HG03025 (cell line): ENCODE results near the gene SERPINB12.
A peak's percentile ranks its signal among the peaks of the same experiment; 100 is the strongest.

Experiments
- ATAC-seq: cut with Tn5 transposase; IDR thresholded peaks from one replicate; pipeline ENCODE4 v1.9.1; 2021; ENCODE audit warnings: mild to moderate bottlenecking, moderate library complexity; ENCODE audit not compliant: unreplicated experiment, low FRiP score

Gene SERPINB12, protein sequence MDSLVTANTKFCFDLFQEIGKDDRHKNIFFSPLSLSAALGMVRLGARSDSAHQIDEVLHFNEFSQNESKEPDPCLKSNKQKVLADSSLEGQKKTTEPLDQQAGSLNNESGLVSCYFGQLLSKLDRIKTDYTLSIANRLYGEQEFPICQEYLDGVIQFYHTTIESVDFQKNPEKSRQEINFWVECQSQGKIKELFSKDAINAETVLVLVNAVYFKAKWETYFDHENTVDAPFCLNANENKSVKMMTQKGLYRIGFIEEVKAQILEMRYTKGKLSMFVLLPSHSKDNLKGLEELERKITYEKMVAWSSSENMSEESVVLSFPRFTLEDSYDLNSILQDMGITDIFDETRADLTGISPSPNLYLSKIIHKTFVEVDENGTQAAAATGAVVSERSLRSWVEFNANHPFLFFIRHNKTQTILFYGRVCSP

DNA sequence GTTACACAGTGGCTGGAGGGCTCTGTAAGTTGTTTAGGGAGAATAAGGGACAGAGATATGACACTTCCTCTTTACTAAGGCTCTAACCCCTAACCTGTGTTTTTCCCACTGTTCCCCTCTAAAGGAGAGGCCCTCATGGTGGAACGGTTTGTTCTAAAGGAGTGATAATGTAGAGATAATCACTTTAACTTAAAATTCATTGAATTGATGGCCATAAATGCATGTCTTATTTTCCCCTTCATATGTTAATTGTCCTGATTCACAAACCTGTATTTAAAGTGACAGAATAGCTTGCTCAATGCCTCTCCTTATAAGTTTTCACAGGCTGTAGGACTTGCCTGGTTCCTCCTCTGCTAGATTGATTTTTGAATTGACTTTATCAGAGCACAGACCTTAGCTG is at the start of gene SERPINB12:
SERPINB12 (plus strand) TSS at position 301 of the 400 bp plus-strand sequence. CDS start 13,791 bp downstream, outside the sequence.
- no peak for ATAC-seq

DNA sequence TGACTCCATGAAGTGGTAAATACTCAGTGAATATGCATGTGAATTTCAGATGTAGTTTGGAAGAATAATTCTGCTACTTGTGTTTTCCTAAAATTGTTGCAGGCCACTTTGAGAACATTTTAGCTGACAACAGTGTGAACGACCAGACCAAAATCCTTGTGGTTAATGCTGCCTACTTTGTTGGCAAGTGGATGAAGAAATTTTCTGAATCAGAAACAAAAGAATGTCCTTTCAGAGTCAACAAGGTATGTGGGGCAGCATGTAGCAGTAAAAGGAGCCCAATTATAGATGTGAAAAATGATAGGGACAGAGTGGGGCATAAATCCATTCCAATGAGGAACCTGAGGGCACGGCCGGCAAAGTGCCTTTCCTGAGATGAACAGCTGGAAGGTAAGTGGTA is 49.3 kb upstream of the SERPINB12 start:
- no peak for ATAC-seq

GRCh38 chr18:63495675-63496074 is 46.5 kb upstream of the SERPINB12 start:
- no peak for ATAC-seq

GRCh38 chr18:63505566-63506335 is 36.4 kb upstream of the SERPINB12 start:
- ATAC-seq: no peak

GRCh38 chr18:63506336-63506646 is 35.9 kb upstream of the SERPINB12 start:
- ATAC-seq: no peak

GRCh38 chr18:63508596-63508995 is 33.6 kb upstream of the SERPINB12 start:
- ATAC-seq: no peak

DNA sequence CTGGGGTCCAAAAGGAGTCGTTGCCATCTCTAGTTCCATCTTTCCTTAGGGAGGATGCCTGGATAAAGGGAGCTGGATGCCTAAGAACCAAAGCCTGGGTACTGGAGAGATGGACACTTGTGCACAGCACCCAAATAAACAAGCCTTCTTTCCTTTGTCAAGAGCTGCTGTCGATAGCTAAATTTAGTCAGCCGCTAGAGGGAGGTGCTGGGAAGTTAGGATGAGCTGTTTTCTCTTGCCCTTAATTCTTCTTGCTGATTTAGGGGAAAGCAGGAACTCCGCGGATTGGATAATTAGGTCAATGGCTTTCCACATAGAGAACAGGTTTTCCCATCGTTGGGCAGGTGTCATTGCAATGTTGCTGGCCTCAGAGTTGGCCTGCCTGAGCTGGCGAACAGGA is 30.9 kb upstream of the SERPINB12 start:
- no peak for ATAC-seq

DNA sequence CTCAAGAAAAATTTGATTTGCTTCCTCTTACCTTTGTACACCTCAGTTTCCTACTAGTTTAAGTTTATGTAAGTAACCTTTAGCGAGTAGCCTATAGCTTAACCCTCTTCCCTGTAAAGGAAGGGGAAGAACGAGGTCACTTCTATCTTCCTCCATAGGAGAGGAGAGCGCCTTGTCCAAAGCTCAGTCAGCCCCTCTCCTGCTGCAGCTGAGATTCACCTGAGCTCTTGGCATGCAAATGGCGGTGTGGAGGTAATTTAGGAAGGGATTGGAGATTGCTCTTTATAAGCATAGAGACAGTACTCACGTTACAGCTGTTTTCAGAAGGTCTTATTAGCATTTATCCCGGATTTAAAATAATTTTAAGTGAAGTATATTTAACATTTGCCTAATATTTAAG is 27.8 kb upstream of the SERPINB12 start:
- ATAC-seq: no peak

- no peak for ATAC-seq
Measured at GRCh38 chr18:63514888-63515678, 27.1 kb upstream of the SERPINB12 start.

DNA sequence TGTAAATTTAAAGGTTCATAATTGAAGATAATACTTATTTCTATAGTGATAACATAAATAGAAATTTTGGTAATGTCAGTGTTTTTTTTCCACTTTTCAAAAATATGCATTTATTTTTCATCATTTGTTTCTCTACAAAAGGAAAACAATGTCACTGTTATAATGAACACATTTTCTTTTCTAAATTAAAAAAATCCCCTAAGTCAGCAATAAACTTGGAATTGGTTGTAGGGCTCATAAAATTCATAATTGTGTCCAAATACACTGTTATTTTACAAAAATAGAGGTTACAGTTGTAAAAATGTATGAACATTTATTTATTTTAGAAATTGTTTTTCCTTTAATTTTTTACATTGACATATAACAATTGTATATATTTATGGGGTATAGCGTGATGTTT is 26.4 kb upstream of the SERPINB12 start:
- no peak for ATAC-seq

- ATAC-seq: peak; percentile 88
Measured at GRCh38 chr18:63518178-63519012, 23.8 kb upstream of the SERPINB12 start.

DNA sequence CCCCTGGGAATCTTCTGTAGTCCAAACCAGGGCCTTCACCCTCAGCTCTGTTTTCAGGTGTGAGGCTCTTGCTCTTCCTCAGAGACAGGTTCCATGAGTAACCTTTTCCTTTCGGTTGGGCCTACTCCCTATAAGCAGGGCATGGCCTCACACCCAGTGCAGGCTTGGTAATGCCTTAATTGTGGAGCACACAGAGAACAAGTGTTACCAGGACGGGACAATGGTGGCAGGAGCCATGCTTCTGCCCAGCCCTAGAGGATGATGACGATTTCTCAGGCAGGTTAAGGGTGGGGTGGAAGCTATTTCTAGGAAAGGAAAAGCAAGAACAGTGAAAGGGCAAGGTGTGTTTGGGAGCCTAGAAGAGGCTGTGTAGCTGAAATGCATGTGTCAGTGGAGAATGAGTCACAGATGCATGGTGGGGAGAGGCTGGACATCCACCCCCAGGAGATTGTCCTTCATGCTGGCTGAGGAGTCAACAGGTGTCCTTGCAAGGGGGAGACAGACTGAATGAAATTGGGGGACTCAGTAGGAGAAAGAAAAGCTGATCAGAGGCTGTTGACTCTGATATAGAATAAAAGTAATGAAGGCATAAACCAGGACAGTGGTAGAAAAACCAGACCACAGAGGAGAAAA is 22.0 kb upstream of the SERPINB12 start:
- ATAC-seq: no peak

- ATAC-seq: no peak
Measured at GRCh38 chr18:63523660-63524059, 18.5 kb upstream of the SERPINB12 start.

- ATAC-seq: no peak
Measured at GRCh38 chr18:63527251-63527650, 14.9 kb upstream of the SERPINB12 start.

DNA sequence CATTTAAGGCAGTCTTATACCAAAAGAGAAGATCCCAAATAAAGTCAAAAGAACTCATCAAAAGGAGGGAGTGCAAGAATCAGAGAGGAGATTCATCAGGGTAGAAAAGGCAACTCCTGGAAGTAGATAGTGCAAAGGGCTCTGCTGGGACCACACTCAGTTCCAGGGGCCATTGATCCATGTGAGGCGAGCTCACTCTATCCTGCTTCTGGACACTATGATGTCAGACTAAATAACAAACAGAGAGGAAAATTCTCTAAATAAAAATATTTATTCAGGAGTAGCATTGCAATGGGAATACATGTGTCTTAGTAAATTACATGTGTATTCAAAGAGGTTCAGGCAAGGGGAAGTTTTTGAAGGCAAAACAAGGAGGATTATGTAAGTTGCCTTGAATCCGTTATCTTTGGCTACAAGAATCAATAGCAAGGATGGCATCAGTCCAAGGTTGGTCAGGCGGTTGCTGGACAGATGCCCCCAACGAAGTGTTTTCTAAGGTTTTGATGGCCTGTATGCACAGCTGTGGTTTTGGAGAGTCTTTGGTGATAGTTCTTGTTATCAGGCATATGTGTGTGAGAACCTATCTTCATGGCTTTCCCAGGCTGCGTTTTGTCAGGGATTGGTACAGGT is 13.2 kb upstream of the SERPINB12 start:
- ATAC-seq: no peak

DNA sequence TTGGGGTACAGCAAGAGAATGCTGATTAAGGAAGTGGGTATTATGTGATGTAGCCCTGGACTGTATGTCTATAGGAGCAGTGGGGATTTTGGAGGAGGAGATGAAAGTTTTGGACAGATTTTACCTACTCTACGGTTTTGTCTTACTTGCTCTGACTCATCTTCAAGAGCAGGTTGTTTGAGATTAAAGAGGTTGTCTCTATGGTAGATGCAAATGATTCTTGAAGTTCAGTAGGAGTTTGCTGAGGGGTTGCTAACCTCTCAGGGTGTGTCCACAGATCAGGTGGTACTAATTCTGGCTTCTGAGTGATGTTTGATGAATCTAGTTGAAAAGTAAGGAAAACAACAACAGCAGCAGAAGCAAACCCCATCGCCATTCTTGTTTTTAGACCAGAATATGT is 9.7 kb upstream of the SERPINB12 start:
- ATAC-seq: no peak

- no peak for ATAC-seq
Measured at GRCh38 chr18:63534615-63535014, 7.6 kb upstream of the SERPINB12 start.

- no peak for ATAC-seq
Measured at GRCh38 chr18:63539904-63540510, 2.2 kb upstream of the SERPINB12 start.

- no peak for ATAC-seq
Measured at GRCh38 chr18:63544017-63544416, 1.8 kb downstream of the SERPINB12 start.
